Left lobe of liver (tissue), 2 donors: ENCODE data around the gene IFNA2. TPM values are rescaled to one million over a fixed set of nuclear protein-coding genes. Genes with fewer than 3 reads are reported as not detected.
A peak's percentile ranks its signal among the peaks of the same experiment; 100 is the strongest.
"Not testable (repeated sequence)": the region's sequence is repeated elsewhere in the genome, so short reads cannot be mapped to it uniquely, and the experiment has no call there.

ENCODE experiments used
- ATAC-seq: fragments of 200-7000 bp; cut with Tn5 transposase; one replicate; pipeline ENCODE4 v1.9.1; 2020; ENCODE audit warnings: mild to moderate bottlenecking, moderate library complexity
- DNase-seq: peaks from one replicate; pipeline ENCODE4 v3.0.0-alpha.2; 2020; ENCODE audit warnings: low spot score
- total RNA-seq: library from RNA; stranded (reverse); gene quantifications from one replicate; pipeline ENCODE4 v1.2.1, GENCODE V29; 2021
- donor health status: DM: no; HTN: no; CAD: no; lungs with moderate emphysema.
- donor health status: DM: no; HTN: yes; CAD: no.

Gene IFNA2
- total RNA-seq: not detected

GRCh38 chr9:21385131-21385670, at the start of gene IFNA2:
Gene IFNA2 (minus strand): TSS chr9:21385398. CDS start chr9:21385329, 69 bp downstream.
- ATAC-seq: no peak
- DNase-seq: no peak

DNA sequence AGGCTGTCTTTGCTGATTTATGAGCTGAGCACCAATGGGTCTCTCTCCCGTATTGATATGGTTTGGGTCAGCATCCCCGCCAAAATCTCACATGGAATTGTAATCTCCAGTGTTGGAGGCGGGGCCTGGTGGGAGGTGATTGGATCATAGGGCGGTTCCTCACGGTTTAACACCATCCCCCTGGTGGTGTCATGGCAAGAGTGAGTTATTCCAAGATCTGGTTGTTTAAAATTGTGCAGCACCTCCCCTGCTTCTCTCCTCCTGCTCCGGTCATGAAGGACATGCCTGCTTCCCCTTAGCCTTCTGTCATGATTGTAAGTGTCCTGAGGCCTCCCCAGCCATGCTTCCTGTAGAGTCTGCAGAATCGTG, 49.8 kb upstream of the IFNA2 start:
- DNase-seq, ATAC-seq: not testable (repeated sequence)

- ATAC-seq: peak; percentile 58
- DNase-seq: no peak
Measured at GRCh38 chr9:21434202-21435014, 49.2 kb upstream of the IFNA2 start.

DNA sequence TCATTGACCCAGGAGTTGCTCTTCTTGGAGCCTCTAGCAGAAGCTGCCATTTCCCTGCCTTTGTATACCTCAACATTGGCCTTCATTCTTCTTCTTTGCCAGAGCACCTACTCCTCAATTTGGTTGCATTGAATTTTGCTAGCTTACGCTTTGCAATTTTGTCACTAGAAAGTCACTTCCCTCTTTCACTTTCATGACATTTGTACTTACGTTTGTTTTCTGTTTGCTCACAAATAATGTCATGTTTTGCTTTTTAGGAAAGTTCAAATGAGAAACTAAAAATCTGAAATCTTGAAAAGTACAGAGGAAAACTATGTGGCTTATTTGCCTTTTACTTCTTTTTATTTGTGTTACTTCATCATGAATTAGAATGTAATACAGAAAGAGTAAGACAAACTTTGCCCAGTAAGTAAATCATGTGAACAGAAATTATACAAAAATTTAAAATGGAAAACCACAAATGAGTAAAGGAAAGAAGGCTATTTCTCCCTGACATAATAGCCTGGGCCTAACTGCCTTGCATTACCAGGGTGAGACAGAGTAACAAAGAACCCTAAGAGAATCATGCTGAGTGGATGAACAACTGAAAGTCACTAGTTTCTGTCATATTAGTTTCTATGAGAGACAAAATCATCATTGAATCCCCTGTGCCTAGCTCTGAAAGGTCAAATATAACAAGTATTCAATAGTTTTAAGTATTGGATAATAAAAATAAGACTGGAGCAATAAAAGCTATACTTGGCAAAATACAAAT, 47.7 kb upstream of the IFNA2 start:
- no peak for ATAC-seq
- DNase-seq: no peak

DNA sequence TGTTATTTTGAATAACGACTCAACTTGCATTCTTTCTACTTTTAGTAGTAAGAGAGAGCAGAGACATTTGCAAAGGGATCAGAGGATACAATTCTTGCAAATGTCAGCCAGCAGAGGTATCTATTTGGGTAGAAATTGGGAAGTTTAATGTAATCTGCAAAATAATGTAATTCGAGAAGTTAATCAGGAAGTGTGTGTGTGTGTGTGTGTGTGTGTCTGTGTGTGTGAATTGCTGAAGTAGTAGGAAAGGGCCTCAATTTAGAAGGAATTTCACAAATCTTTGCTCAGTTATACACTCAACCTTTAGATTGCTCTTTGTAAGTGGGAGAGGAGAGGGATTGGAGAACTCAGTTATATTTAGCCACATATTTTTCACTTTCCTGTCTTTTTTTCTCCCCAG, 44.0 kb upstream of the IFNA2 start:
- ATAC-seq: no peak
- DNase-seq: no peak

GRCh38 chr9:21428235-21428634, 43.0 kb upstream of the IFNA2 start:
- ATAC-seq: no peak

GRCh38 chr9:21415493-21416267, 30.5 kb upstream of the IFNA2 start:
- no peak for ATAC-seq
- no peak for DNase-seq

More at GRCh38 chr9:21428235-21428634, 43.0 kb upstream of the IFNA2 start:
- no peak for DNase-seq

GRCh38 chr9:21414220-21414940, 29.2 kb upstream of the IFNA2 start:
- DNase-seq: no peak
- ATAC-seq: no peak

DNA sequence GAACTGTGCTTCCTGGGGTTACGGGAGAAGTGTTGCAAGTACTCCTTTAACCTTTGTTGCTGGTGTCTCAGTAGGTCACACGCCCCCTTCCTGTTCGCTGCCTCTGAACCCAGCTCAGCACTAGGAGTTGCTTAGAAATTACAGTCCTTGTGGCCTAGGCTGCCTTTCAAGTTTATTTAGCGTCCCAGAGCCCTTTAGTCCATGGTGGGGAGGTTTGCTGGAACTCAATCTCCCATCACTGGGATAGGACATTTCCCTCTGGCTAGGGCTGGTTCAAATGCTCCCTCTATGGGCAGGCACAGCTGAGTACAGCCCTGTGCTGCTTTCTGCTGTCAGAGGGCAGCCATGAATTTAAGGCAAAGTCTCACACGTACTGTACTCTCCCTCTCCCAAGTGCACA, 28.4 kb upstream of the IFNA2 start:
- DNase-seq: no peak
- peak; percentile 64 for ATAC-seq

- DNase-seq: no peak
- ATAC-seq: no peak
Measured at GRCh38 chr9:21413151-21413550, 28.0 kb upstream of the IFNA2 start.

- DNase-seq (no peak), ATAC-seq (no peak)
Measured at GRCh38 chr9:21412107-21412506, 26.9 kb upstream of the IFNA2 start.

DNA sequence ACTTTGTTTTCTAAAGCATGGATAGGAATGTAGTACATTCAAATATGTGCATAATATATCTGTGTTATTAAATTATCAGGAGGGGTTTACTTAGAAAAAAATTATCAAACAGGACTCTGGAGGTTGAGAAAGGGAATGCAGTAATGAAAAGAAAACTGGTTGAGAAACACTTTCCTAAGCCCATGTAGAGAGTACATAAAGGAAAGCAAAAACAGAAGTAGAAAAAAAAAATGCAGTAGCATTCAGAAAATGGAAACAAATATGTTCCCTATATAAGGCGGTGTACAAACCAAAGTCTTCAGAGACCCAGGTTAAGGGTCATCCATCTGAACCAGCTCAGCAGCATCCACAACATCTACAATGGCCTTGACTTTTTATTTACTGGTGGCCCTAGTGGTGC, 23.6 kb upstream of the IFNA2 start, which contains the start of gene IFNA8:
TSS of gene IFNA8 (plus strand) at position 301 of the 400 bp plus-strand sequence. CDS start at position 361, 60 bp downstream.
- DNase-seq (no peak), ATAC-seq (no peak)

DNA sequence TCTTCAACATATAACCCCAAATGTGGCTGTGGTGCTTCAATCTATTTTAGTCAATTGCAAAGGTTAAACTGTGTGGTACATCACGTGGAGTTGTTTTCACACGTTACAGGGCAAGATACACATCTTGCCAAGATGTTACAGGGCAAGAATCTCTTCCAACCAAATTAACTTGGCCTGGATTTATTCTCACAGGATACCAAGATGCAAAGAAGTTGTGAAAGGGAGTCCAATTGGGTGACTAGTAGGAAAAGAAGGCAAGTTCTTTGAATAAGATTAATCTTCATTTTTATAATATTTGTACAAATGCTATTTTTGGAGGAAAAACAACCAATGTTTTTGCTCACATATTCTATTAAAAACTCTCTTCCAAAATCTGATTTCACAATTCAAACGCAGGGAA, 18.9 kb upstream of the IFNA2 start:
- ATAC-seq (no peak), DNase-seq (no peak)

DNA sequence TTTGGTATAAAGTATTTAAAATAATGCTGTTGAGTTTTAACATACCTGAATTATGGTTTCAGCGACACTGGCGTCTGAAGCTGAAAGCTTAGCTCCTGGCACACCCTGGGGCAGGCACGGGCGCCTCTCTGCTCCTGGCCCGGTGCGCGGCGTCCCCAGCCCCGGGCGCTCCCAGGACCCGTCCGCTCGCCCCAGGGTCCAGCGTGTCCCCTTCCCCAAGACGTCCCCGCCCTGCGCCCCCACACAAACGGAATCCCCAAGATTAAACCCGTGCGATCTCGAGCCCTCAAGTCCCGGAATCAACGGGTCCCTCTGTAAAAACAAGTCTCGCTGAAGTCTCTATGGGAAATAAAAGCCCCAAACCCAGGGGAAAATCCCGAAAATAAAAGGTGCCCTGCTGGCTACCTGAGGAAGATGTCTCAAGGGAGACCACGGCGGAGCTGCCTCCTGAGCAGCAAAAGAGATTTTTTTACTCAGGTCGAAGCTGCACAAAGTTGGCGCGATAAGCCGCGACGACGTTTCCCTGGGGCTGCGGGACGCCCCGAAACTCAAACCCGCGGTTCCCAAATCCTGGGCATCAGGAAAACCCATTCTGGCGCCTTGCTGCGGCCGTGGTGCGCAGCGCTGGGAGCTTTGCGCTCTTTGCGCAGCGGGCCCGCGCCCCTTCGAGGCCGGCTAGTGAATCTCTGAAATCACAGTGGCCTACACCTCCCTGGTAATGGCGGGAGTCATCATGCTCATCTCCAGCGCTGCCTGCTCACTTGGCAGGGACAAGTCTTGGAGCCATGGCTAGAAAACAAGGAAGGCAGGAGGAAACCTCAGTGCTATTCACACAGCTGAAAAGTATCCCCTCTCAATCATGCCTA, 17.4 kb upstream of the IFNA2 start:
- DNase-seq (no peak), ATAC-seq (no peak)

DNA sequence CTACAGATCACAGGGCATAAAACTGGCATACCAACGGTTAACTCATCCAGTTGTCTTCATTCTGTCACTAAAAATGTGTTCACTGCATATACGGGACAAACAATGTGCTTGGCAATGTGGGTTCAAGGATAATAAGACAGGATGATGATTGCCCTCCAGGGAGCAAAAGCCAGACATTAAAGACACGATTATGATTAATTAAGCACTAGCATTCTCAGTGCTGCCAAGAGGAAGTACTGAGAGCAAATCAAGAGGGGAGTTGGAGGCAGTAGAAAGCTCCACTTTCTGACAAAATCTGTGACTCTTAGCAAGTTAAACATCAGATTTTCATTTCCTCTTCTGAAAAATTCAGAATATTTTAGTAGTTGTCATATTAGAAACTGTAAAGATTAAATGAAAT, 14.8 kb upstream of the IFNA2 start:
- ATAC-seq: no peak
- no peak for DNase-seq

GRCh38 chr9:21398955-21399489, 13.8 kb upstream of the IFNA2 start:
- ATAC-seq: no peak
- DNase-seq: no peak

DNA sequence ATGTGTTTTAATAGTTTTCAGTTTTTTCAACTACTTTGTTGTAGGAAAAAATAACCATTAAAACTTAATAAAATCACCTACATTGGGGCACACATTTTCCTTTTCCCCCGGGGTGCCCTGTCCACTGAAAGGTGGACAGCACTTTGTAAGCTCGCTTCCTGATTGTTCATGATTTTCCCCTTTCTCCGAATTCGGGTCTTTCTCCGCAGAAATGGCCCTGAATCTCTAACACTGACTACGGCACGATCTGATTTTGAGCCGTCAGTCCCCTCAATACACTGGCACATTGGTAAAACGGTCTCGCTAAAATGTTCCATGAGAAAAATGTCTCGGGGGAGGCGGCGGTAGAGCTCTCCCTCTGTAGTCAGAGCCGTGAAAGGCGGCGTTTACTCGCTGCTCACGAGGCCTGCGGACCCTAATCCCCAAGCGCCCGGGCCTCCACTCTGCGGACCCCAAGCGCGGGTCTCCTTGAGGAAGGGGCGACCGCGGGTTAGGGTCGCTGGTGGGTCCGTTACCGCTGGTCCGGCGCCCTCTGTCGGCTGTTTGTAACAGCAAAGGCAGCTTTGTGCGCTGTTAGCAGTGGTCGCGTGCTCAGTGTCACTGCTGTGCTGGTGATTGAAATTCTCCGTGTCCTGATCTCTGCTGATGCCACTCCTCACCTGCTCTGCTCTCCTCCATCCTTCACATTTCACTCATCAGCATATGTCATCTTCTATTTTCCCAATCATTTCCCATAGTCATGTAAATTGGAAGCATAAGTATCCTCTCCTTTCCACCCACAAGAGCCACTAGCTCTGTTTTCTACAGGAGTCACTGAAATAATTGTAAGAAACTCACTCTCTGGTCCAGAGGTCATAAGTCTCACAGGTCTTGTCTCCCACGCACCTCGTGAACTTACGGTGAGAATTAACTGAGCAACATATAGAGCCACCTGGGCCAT, 10.8 kb upstream of the IFNA2 start:
- peak; percentile 92 for ATAC-seq
- peak; percentile 56 for DNase-seq

GRCh38 chr9:21392270-21392669, 7.1 kb upstream of the IFNA2 start:
- ATAC-seq (peak; percentile 66), DNase-seq (no peak)
